Tibial nerve (tissue), 4 donors: ENCODE measurements around the gene DNALI1.

Experiments
- EP300 ChIP-seq, 2 donors: sonication (generic); formaldehyde crosslinking; IDR thresholded peaks; one replicate each; pipeline ENCODE4 v1.6.1; 2017; ENCODE audit warnings: antibody characterized with exemption in 2 of 2, mild to moderate bottlenecking in 1 of 2
- POLR2A ChIP-seq, 2 donors: fragments of 450-650 bp; IDR thresholded peaks; one replicate each; pipeline ENCODE4 v1.6.1; 2017; ENCODE audit warnings: antibody characterized with exemption in 2 of 2, mild to moderate bottlenecking in 2 of 2, moderate library complexity in 2 of 2
- TF ChIP-seq, protein P1 (sequence below), 5 experiments: fragments of 200-600 bp in 3 of 5; fragments of 450-650 bp in 2 of 5; sonication (generic) in 3 of 5; IDR thresholded peaks; one replicate each; pipeline ENCODE4 v1.5.1; 2016 to 2019; ENCODE audit warnings: antibody characterized with exemption in 5 of 5, mild to moderate bottlenecking in 3 of 5, moderate library complexity in 2 of 5

DNA sequence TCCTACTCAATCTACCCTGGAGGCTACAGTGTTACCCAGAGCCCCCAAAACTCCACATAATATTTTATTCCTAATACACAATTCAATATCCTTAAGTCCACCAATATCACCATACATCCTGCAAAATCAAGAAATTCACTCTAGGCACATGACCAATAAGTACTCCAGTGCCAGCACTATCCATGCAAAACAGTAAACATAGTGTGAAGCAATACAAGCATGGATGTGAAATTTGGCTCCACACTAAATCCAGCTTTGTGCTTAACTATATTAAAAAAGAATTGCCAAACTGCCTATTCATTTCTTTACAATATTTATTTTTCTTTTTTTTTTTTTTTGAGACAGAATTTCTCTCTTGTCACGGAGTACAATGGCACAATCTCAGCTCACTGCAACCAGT is 39.2 kb upstream of the DNALI1 start:
- TF ChIP-seq, protein P1, sequence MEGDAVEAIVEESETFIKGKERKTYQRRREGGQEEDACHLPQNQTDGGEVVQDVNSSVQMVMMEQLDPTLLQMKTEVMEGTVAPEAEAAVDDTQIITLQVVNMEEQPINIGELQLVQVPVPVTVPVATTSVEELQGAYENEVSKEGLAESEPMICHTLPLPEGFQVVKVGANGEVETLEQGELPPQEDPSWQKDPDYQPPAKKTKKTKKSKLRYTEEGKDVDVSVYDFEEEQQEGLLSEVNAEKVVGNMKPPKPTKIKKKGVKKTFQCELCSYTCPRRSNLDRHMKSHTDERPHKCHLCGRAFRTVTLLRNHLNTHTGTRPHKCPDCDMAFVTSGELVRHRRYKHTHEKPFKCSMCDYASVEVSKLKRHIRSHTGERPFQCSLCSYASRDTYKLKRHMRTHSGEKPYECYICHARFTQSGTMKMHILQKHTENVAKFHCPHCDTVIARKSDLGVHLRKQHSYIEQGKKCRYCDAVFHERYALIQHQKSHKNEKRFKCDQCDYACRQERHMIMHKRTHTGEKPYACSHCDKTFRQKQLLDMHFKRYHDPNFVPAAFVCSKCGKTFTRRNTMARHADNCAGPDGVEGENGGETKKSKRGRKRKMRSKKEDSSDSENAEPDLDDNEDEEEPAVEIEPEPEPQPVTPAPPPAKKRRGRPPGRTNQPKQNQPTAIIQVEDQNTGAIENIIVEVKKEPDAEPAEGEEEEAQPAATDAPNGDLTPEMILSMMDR (IDR thresholded peaks at IDR 0.05) = no peak
- TF ChIP-seq POLR2A (IDR thresholded peaks at IDR 0.05) (no peak), EP300 (IDR thresholded peaks at IDR 0.05) (no peak)
